K562 (cell line): ENCODE measurements around the gene PCDHA13. TPM values are rescaled to one million over a fixed set of nuclear protein-coding genes. Genes with fewer than 3 reads are reported as not detected.

Experiments
- ATAC-seq: fragments of 200-7000 bp; cut with Tn5 transposase; 3 replicates; pipeline ENCODE4 v1.9.1; 2020; ENCODE audit warnings: moderate library complexity
- BruUV-seq: library from RNA; stranded (reverse); fragments of 400-500 nt; replicated peaks from 2 replicates; lab custom pipeline; 2021; lab: Mats Ljungman, UMichigan
- CTCF ChIA-PET: fragments of 300-600 bp; formaldehyde crosslinking; extraction: SDS; loops from one replicate; lab custom pipeline; 2021; ENCODE audit warnings: low intra/inter-chr PET ratio; lab: Yijun Ruan, JAX
- POLR2A ChIA-PET: fragments of 300-600, 350-650 bp; sonication (Branson Sonifier 250); formaldehyde crosslinking; extraction: SDS; loops from one replicate; lab custom pipeline; 2021; ENCODE audit warnings: antibody characterized with exemption, inconsistent platforms; lab: Yijun Ruan, JAX
- DNase-seq, 4 experiments: peaks; one replicate each; pipeline versions ENCODE4 v3.0.0 to v3.0.0-alpha.2; 2011 to 2018; ENCODE audit warnings: low spot score in 3 of 4, mixed read lengths in 3 of 4; ENCODE audit errors: extremely low read depth in 1 of 4
- FAIRE-seq: peaks from 2 replicates; lab custom pipeline; 2011; peaks lifted over from hg19 to GRCh38; lab: Jason Lieb, UNC
- H2AFZ ChIP-seq: 2 replicates; pipeline ENCODE4 v1.6.0; 2011; ENCODE audit warnings: low read depth, low read length, control low read depth, inconsistent platforms
- H3K27ac ChIP-seq: fragments of 200-600 bp; 3 replicates; pipeline ENCODE4 v1.8.0; 2011; ENCODE audit warnings: low read depth, mild to moderate bottlenecking, control low read depth, inconsistent platforms, low read length, moderate library complexity, mixed read lengths; ENCODE audit errors: extremely low read depth
- H3K27me3 ChIP-seq, 2 experiments: fragments of 300-600 bp in 1 of 2; 2 replicates in 1 of 2; 3 replicates in 1 of 2; pipeline versions ENCODE4 v1.6.0 to v1.8.0; 2011; ENCODE audit warnings: inconsistent platforms in 2 of 2, low read length in 2 of 2, mild to moderate bottlenecking in 1 of 2, mixed read lengths in 1 of 2, moderate library complexity in 1 of 2; ENCODE audit not compliant: control insufficient read depth in 2 of 2, insufficient read depth in 2 of 2
- H3K36me3 ChIP-seq: fragments of 300-600 bp; 3 replicates; pipeline ENCODE4 v1.8.0; 2011; ENCODE audit warnings: mild to moderate bottlenecking, low read length, inconsistent platforms; ENCODE audit not compliant: control insufficient read depth, insufficient read depth
- H3K4me1 ChIP-seq, 2 experiments: fragments of 200-600 bp in 1 of 2; replicated peaks in 1 of 2; 2 replicates in 1 of 2; 3 replicates in 1 of 2; pipeline versions ENCODE4 v1.5.1 to v1.8.0; 2011; ENCODE audit warnings: inconsistent platforms in 2 of 2, low read length in 2 of 2, mild to moderate bottlenecking in 1 of 2, mixed read lengths in 1 of 2, moderate library complexity in 1 of 2; ENCODE audit not compliant: control insufficient read depth in 2 of 2, insufficient read depth in 2 of 2
- H3K4me2 ChIP-seq: 2 replicates; pipeline ENCODE4 v1.6.1; 2011; ENCODE audit warnings: low read length, control low read depth, inconsistent platforms, mixed read lengths; ENCODE audit not compliant: insufficient read depth
- H3K4me3 ChIP-seq: fragments of 200-600 bp; sonication (generic), shearing (Covaris generic); 2 replicates; pipeline ENCODE4 v1.5.1; 2016; ENCODE audit warnings: control low read depth, inconsistent platforms
- H3K79me2 ChIP-seq: fragments of 200-600 bp; 3 replicates; pipeline ENCODE4 v1.8.0; 2011; ENCODE audit warnings: low read length, inconsistent platforms; ENCODE audit not compliant: control insufficient read depth, insufficient read depth
- H3K9ac ChIP-seq, 2 experiments: 2 replicates each; pipeline versions ENCODE4 v1.6.0 to v1.6.1; 2011; ENCODE audit warnings: low read depth in 2 of 2, low read length in 2 of 2, control low read depth in 1 of 2, inconsistent platforms in 1 of 2, mild to moderate bottlenecking in 1 of 2, mixed read lengths in 1 of 2; ENCODE audit not compliant: insufficient read depth in 1 of 2
- H3K9me1 ChIP-seq: one replicate; pipeline ENCODE4 v1.6.0; 2011; ENCODE audit warnings: inconsistent platforms, mild to moderate bottlenecking, low read length, moderate library complexity; ENCODE audit not compliant: control insufficient read depth, insufficient read depth
- H3K9me3 ChIP-seq: replicated peaks from 2 replicates; pipeline ENCODE4 v1.5.1; 2011; ENCODE audit warnings: low read depth, low read length, inconsistent platforms; ENCODE audit not compliant: control insufficient read depth, insufficient read depth
- H4K20me1 ChIP-seq: replicated peaks from 2 replicates; pipeline ENCODE4 v1.6.1; 2011; ENCODE audit warnings: low read length, inconsistent platforms, mixed read lengths; ENCODE audit not compliant: control insufficient read depth, insufficient read depth
- BRCA1 ChIP-seq, 2 experiments: fragments of 450-650 bp in 1 of 2; sonication (generic) in 1 of 2; formaldehyde crosslinking in 1 of 2; IDR thresholded peaks; 2 replicates each; pipeline versions ENCODE4 v1.5.0 to v1.6.1; 2017 to 2020; ENCODE audit warnings: mild to moderate bottlenecking in 1 of 2, missing genetic modification reagents in 1 of 2
- CEBPB ChIP-seq: fragments of 450-650 bp; IDR thresholded peaks from 2 replicates; pipeline ENCODE4 v1.6.1; 2016; ENCODE audit warnings: missing genetic modification characterization, missing compliant biosample characterization
- CHD4 ChIP-seq: fragments of 200-600 bp; sonication (generic); IDR thresholded peaks from 3 replicates; pipeline ENCODE4 v1.6.1; 2012; ENCODE audit warnings: low read depth, mild to moderate bottlenecking, mixed read lengths, low read length, inconsistent platforms; ENCODE audit not compliant: insufficient read depth, insufficient replicate concordance, poor library complexity, severe bottlenecking
- EP300 ChIP-seq: IDR thresholded peaks from 2 replicates; pipeline ENCODE4 v1.6.1; 2012; ENCODE audit warnings: low read length, improper control_type of control experiment
- ETV6 ChIP-seq, 3 experiments: fragments of 150-350 bp in 1 of 3; sonication (generic) in 1 of 3; formaldehyde crosslinking in 1 of 3; IDR thresholded peaks; 2 replicates each; pipeline versions ENCODE4 v1.6.1 to v1.8.0; 2014 to 2022; ENCODE audit warnings: borderline replicate concordance in 2 of 3, low read depth in 2 of 3, antibody characterized with exemption in 1 of 3, low read length in 1 of 3, mild to moderate bottlenecking in 1 of 3, missing genetic modification reagents in 1 of 3
- FOXO4 ChIP-seq: fragments of 450-650 bp; formaldehyde crosslinking; IDR thresholded peaks from 2 replicates; pipeline ENCODE4 v1.4.0; 2020; ENCODE audit warnings: mild to moderate bottlenecking, moderate library complexity
- FOXP1 ChIP-seq: sonication (generic); formaldehyde crosslinking; IDR thresholded peaks from 2 replicates; pipeline ENCODE4 v1.8.0; 2022; ENCODE audit warnings: mild to moderate bottlenecking, missing genetic modification reagents
- HSF4 ChIP-seq: fragments of 250-450 bp; sonication (Bioruptor Pico); IDR thresholded peaks from 2 replicates; pipeline ENCODE4 v2.1.2; 2022; ENCODE audit warnings: mild to moderate bottlenecking, moderate library complexity, borderline replicate concordance
- IRF9 ChIP-seq: fragments of 450-650 bp; IDR thresholded peaks from 2 replicates; pipeline ENCODE4 v1.6.1; 2016; ENCODE audit warnings: missing biosample characterization, missing genetic modification characterization
- NFE2 ChIP-seq: IDR thresholded peaks from 2 replicates; pipeline ENCODE4 v1.6.1; 2014; ENCODE audit warnings: antibody characterized with exemption, low read depth
- PKNOX1 ChIP-seq: fragments of 450-650 bp; IDR thresholded peaks from 2 replicates; pipeline ENCODE4 v1.6.1; 2016
- RBBP5 ChIP-seq: fragments of 200-600 bp; sonication (generic); IDR thresholded peaks from 2 replicates; pipeline ENCODE4 v1.6.1; 2012; ENCODE audit warnings: borderline replicate concordance, mild to moderate bottlenecking, low read length, control low read depth, inconsistent platforms; ENCODE audit not compliant: insufficient read depth, poor library complexity, severe bottlenecking
- RCOR1 ChIP-seq, 2 experiments: IDR thresholded peaks; 2 replicates each; pipeline ENCODE4 v1.6.1; 2012; ENCODE audit warnings: low read depth in 2 of 2, low read length in 2 of 2, borderline replicate concordance in 1 of 2, improper control_type of control experiment in 1 of 2
- SNAPC5 ChIP-seq: fragments of 250-450 bp; sonication (Bioruptor Pico); IDR thresholded peaks from 2 replicates; pipeline ENCODE4 v1.8.0; 2021; ENCODE audit warnings: moderate library complexity, mild to moderate bottlenecking, inconsistent platforms
- TEAD1 ChIP-seq, 2 experiments: fragments of 450-650 bp in 1 of 2; sonication (generic) in 1 of 2; formaldehyde crosslinking; IDR thresholded peaks; 2 replicates each; pipeline versions ENCODE4 v1.4.0 to v1.8.0; 2020 to 2022; ENCODE audit warnings: mild to moderate bottlenecking in 2 of 2, missing genetic modification reagents in 1 of 2
- TSC22D4 ChIP-seq: fragments of 450-650 bp; IDR thresholded peaks from 2 replicates; pipeline ENCODE4 v1.6.1; 2016; ENCODE audit warnings: missing genetic modification characterization, missing biosample characterization, control low read depth
- ZNF445 ChIP-seq: fragments of 250-450 bp; sonication (Bioruptor Pico); IDR thresholded peaks from 2 replicates; pipeline ENCODE4 v1.4.0; 2020; ENCODE audit warnings: low read depth, mild to moderate bottlenecking, moderate library complexity
- WGBS: fragments of 100-300 bp; shearing (Covaris generic); methylation state at CpG from one replicate; pipeline ENCODE4 v1.1.6; 2016; ENCODE audit warnings: low coverage, mixed read lengths; ENCODE audit not compliant: insufficient coverage; ENCODE audit errors: missing lambda C conversion rate; 5-methylcytosine and 5-hydroxymethylcytosine counted together
- in situ Hi-C: fragments of 300-500 bp; cut with MboI; formaldehyde crosslinking; loops from 4 replicates; pipeline ENCODE4 v1.15.0; 2018; ENCODE audit warnings: inconsistent platforms, mixed read lengths
- intact Hi-C: fragments of 100-400 bp; cut with micrococcal nuclease; formaldehyde crosslinking; loops from 2 replicates; pipeline ENCODE4 v1.14.2; 2022
- polyA plus RNA-seq, 8 experiments: library from polyadenylated mRNA; depleted of rRNA in 4 of 8; stranded (reverse) in 5 of 8; unstranded in 3 of 8; fragments of >200 nt; fragmentation: Nextera tagmentation in 2 of 8; fragmentation: Illumina TruSeq in 1 of 8; extraction: Ambion mirVana in 2 of 8; extraction: Trizol in 1 of 8; gene quantifications; 2 replicates each; pipeline versions ENCODE4 v1.2.1 to v1.2.3, GENCODE V29; 2011 to 2014; ENCODE audit warnings: inconsistent platforms in 1 of 8, missing spikeins in 1 of 8
- total RNA-seq, 7 experiments: library from RNA; depleted of rRNA in 6 of 7; stranded (reverse); fragments of >200 nt in 6 of 7; fragmentation: Illumina TruSeq in 2 of 7; extraction: Trizol in 2 of 7; gene quantifications; 2 replicates each; pipeline versions ENCODE4 v1.2.1 to v1.2.3, GENCODE V29; 2011 to 2021; ENCODE audit warnings: low replicate concordance in 1 of 7

The PCDHA13 gene
- total and polyA plus RNA-seq, 9 of the 15 experiments (the other 6 are each of a cell fraction or from before 2014, with no cell fraction given) = not detected

GRCh38 chr5:140862441-140863295 is 19.3 kb upstream of the PCDHA13 start:
- H3K79me2 ChIP-seq = no peaks in the 10 kb centered on the region
- no peak for ATAC-seq
- ChIA-PET CTCF (no interaction called here), POLR2A (no interaction called here)
- in situ Hi-C loops = no loop called here
- no peak for DNase-seq
- H3K27me3 ChIP-seq = peaks cover 0 to 4% of the 10 kb centered on the region in 2 experiments; a peak in 2 of 5 replicates
- intact Hi-C loops = no loop called here
- no TSS peak for BruUV-seq
- TF ChIP-seq RBBP5 (no peak), FOXP1 (no peak), PKNOX1 (no peak), CEBPB (tag) (no peak), EP300 (no peak), ETV6 (IDR thresholded peaks at IDR 0.05; ENCODE audit: borderline replicate concordance in 1 of 2, low read depth in 2 of 2, low read length in 1 of 2) (no peak), ETV6 (CRISPR knock-in tag; IDR thresholded peaks at IDR 0.05; ENCODE audit: borderline replicate concordance) (no peak), HSF4 (CRISPR knock-in tag) (no peak), NFE2 (no peak), IRF9 (tag) (no peak), CHD4 (no peak), TEAD1 (CRISPR knock-in tag; IDR thresholded peaks at IDR 0.05) (no peak), SNAPC5 (no peak), ZNF445 (no peak), RCOR1 (IDR thresholded peaks at IDR 0.05; ENCODE audit: borderline replicate concordance in 1 of 2, low read depth in 2 of 2, low read length in 2 of 2) (no peak), FOXO4 (CRISPR knock-in tag) (no peak), BRCA1 (IDR thresholded peaks at IDR 0.05) (no peak), BRCA1 (CRISPR knock-in tag; IDR thresholded peaks at IDR 0.05) (no peak), TSC22D4 (tag) (no peak)
- no peak overlapping the region for H3K9ac ChIP-seq
- no peak overlapping the region for H3K4me3 ChIP-seq
- no peak overlapping the region for H3K4me2 ChIP-seq
- no peak for FAIRE-seq
- H2AFZ ChIP-seq = no peak overlapping the region
- H3K36me3 ChIP-seq = no peaks in the 10 kb centered on the region
- H3K9me1 ChIP-seq = no peaks in the 10 kb centered on the region
- no peaks in the 10 kb centered on the region for H3K9me3 ChIP-seq
- WGBS = 3% methylated on average over 74 of the region's 76 CpGs
- no peak overlapping the region for H3K27ac ChIP-seq
- H3K4me1 ChIP-seq = peaks cover 0 to 7% of the 10 kb centered on the region in 2 experiments; a peak in 1 of 5 replicates
- no peaks in the 10 kb centered on the region for H4K20me1 ChIP-seq
